Hindlimb muscle (tissue), 1 donor: ENCODE measurements around the gene DOK7. TPM values are rescaled to one million over a fixed set of nuclear protein-coding genes. Genes with fewer than 3 reads are reported as not detected.

ENCODE experiments used
- DNase-seq: peaks from one replicate; pipeline ENCODE4 v3.0.0-alpha.2; 2013
- polyA plus RNA-seq: library from polyadenylated mRNA; unstranded; fragments of 120-200 nt; gene quantifications from one replicate; pipeline ENCODE4 v1.2.1, GENCODE V29; 2013; ENCODE audit not compliant: insufficient read length

The DOK7 gene
- polyA plus RNA-seq, 1 donor, result 21.0 TPM

GRCh38 chr4:3463556-3464348, 646 bp downstream of the DOK7 start:
- DNase-seq, result no peak

DNA sequence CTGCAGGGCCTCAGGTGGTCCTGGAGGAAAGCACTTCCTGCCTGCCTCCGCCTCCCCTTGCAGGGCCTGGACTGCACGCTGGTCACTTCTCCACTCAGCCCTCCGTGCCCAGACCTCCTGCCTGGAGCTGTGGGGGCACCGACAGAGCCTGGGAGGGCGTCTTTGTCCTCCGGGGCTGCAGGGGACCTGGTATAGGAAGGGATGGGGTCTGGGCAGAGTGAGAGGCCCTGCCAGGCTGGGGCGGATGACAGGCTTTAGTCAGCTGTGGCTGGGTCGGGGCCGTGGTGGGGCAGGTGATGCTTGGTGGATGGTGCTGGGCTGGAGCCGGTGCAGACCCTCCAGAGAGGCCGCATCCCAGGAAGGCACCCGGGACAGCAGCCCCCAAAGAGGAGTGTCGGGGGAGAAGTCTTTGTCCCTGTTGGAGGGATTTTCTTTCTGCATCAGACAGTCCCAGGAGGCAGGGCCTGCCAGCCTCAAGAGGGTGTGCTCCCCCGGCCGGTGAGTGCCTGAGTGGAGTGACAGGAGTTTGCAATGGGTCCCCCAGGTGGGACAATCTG, 1.3 kb downstream of the DOK7 start:
- no peak for DNase-seq

DNA sequence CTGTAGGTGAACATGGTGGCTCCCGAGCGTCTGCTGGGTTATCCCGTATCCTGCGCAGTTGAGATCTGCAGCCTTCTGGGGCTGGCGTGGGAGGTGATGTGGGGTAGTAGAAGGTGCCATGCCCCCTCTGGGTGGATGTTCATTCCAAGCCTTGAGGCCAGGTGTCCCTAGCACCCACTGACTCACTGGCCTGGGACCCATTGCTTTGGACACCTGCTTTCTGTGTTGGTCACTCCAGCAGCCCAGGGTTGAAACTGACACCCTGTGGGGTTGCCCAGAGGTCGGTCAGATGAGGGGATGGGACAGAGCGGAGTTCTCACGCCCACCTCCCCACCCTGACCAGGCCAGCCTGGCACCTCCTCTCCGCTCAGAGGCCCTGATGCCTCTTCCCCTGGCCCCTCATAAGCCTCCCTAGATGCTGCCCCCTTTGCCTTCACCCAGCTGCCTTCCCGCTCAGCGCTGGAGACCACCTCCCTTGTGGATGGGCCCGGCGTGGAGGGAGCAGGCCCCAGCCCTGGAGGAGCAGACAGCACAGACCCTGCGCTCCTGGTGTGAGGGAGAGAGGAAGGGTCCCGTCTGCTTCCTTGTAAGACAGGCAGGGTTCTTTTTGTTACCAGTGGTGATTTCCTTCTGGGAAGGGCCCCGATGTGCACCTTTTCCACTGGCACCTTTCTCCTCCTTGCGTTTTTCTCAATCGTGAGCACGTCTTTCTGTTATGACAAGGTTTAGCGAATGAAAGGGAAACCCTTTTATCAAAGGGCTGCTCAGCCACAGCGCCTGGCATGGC, 2.0 kb downstream of the DOK7 start:
- DNase-seq, result no peak

DNA sequence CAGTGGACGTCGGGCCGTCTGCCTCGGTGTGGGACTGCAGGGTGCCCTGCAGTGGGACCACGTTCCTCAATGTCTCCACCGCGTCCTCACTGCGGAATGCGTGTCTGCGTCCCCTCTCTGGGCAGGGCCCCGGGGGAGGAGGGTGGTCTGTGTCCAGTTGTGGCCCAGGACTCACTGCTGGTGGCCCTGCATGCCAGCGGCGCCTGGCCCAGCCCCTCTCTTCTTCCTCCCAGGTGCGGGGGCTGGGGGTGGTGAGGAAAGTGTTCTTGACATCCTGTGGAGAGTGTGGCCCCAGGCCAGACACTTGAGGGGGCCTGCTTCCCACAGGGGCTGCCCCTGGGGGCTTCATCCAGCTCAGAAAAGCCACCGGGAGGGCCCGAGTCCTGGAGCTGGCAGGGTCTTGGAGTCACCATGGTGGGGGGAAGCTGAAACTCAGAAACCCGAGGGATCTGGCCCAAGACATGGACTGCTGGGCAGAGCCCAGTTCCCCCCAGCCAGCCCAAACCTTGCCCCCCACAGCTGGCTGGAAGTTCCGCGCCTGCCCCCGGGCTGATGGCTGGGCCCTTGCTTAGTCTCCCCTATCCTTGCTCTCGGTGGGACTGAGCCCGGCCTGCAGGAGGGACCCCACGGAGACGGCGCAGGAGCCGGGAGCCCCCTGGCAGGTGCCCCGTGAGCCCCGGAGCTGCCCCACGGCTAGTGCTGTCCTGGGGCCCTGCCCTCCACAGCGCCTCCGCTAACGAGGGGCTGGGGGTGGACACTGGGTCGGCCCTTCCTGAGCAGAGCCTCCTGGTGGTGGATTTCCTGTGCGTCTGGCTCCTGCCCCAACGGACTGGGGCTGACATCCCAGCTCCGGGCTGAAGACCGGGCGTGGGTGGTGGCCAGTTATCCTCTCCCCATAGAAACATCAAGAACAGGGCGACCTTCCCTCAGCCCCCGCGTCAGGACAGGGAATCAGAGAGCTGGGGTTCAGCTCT, 2.9 kb downstream of the DOK7 start:
- DNase-seq, result no peak

DNA sequence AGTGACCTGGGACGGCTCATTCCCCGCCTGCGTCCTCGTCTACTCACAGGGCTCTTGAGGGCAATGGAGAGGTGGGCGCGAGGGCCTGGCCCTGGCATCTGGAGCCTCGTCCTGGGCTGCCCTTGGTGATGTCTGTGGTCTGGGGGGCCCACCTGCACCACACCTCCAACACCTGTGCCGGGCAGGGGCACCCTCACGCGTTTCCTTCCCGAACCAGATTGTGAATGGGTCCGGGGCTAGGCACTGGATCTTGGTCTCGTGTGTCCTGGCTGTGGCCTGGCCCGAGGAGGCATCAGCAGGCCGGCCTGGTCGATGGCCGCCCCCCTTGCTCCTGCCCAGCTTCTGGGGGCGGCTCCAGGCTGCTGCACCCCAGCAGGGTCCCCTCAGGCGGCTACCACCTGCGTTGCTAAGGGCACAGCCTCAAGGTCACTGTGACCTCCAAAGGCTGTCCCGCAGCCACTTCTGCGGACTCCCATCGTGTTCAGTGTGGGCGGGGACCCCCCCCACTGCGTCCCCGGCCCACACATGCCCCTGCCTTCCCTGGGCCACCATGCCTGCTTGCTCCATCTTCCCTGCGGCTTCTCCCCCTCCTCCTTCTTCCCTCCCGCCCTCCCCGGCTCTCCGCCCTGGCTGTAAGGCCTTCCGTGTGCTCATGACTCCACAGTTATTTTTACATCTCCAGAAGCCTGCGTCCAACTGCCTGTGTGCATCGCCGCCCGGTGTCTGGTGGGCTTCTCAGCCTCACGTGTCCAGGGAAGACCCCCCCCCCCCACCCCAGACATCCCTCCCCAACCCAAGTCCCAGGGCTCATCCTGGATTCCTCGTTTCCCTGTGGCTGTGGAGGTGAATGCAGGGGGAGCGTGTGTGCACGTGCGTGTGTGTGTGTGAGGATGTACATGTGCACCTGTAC, 3.8 kb downstream of the DOK7 start:
- DNase-seq, result no peak

DNA sequence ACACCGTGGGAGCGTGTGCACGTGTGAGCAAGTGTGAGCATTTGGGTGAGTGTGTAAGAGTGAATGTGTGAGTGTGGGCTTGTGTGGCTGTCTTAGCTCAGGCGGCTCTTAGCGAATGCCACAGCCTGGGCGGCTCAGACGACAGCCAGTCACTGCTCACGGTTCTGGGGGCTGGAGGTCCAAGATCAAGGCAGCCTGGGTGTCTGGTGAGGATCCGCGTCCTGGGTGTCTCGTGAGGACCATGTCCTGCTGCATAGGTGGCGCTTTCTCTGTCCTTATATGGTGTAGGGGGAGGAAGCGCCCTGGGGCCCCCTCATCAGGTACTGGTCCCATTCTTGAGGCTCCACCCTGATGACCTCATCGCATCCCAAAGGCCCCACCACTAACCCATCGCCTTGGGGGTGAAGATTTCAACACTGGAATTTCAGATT, 4.5 kb downstream of the DOK7 start:
- DNase-seq, result no peak

GRCh38 chr4:3468154-3468553, 5.0 kb downstream of the DOK7 start:
- DNase-seq, result no peak

- DNase-seq, result no peak
These were observed 5.7 kb downstream of the DOK7 start for GRCh38 chr4:3468804-3469203.

GRCh38 chr4:3469386-3470243, 6.5 kb downstream of the DOK7 start:
- no peak for DNase-seq

DNA sequence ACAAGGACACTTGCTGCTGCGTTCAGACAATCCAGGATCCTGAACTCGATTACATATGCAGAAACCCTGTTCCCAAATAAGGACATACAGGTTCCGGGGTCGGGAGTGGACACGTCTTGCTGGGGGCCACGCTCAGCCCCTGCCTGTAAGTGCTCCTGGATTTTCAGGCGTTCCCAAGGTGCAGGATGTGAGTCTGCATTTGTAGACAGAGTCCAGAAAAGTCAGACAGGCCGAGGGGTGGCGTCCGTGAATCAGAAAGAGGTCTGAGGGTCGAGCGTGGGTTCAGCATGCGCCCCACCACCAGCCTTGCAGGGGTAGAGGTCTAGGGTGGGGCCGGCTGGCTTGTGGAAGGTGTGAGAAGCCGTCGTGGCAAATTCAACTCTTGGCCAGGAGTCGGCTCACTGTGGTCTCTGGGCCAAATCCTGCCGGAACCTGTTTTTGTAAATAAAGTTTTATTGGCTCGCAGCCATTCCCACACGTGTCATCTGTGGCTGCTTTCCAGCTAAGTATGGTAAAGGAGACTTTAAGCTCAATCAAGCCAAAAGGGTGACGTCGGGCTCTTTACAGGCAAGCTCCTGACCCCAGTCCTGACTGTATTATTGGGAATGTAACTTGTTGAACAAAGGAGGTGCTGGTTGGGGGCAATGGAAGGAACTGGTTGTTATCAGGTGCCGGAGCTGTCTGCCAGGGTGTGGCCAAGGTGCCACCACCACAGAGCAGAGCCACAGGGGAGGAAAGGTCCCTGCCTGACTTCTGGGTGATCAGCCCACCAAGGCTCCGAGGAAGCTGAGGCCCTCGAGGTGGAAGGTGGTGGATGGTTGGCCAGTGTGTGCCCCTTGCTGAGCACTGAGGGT, 7.4 kb downstream of the DOK7 start:
- DNase-seq, result no peak

GRCh38 chr4:3471098-3471760, 8.1 kb downstream of the DOK7 start:
- no peak for DNase-seq

GRCh38 chr4:3471886-3472285, 8.8 kb downstream of the DOK7 start:
- DNase-seq, result no peak

- no peak for DNase-seq
These were observed 9.5 kb downstream of the DOK7 start for GRCh38 chr4:3472411-3473141.

GRCh38 chr4:3473181-3473950, 10.3 kb downstream of the DOK7 start:
- no peak for DNase-seq

GRCh38 chr4:3473996-3474765, 11.1 kb downstream of the DOK7 start:
- DNase-seq, result no peak

- DNase-seq, result no peak
These were observed 12.1 kb downstream of the DOK7 start for GRCh38 chr4:3475041-3475712.
